T-helper 1 cell treated with Interleukin-12 subunit alpha and Interleukin-12 subunit beta and Interleukin-4 antibody, amounts not matched to agents 30 ng/mL and 1 ng/mL, for 36 hours (primary cell): ENCODE data around the gene KRT31. TPM values are rescaled to one million over a fixed set of nuclear protein-coding genes. Genes with fewer than 3 reads are reported as not detected.

Experiments
- intact Hi-C: fragments of 100-400 bp; cut with micrococcal nuclease; formaldehyde crosslinking; loops from one replicate; pipeline ENCODE4 v1.15.1; 2024
- total RNA-seq: library from RNA; stranded (reverse); gene quantifications from 2 replicates; pipeline ENCODE4 v1.2.3, GENCODE V29; 2022

The KRT31 gene
- total RNA-seq, 1 donor from 2014 or later = not detected

DNA sequence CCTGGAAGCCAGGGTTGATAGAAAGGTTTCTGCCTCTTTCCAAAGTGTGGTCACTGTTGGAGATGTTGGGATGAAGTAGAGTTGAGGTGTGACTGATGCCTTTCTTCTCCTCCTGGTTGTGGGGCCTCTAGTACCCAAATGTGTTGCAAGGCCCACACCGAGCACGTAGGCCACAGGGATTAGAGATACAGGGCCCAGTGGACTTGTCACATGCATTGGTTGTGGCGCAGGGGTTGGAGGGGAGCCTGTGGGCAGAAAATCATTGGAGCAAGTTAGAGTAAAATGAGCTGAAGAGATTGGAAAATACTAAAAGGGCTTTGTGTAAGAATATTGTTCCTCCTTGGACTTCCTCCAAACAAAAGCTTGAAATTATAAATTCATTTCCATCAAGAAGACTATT, 51.4 kb downstream of the KRT31 start:
- intact Hi-C loops = no loop called here

Other genes with a start within 250 kb of the KRT31 start
- not detected in 2 replicates for gene KRTAP4-5, start 247.8 kb downstream of the KRT31 start, total RNA-seq
- gene KRTAP4-4, start 236.9 kb downstream of the KRT31 start, total RNA-seq = not detected in 2 replicates
- not detected in 2 replicates for gene KRTAP4-3, start 229.4 kb downstream of the KRT31 start, total RNA-seq
- gene KRTAP4-2, start 219.4 kb downstream of the KRT31 start, total RNA-seq = not detected in 2 replicates
- gene KRTAP4-1, start 212.7 kb downstream of the KRT31 start, total RNA-seq = not detected in 2 replicates
- gene KRTAP9-1, start 207.7 kb downstream of the KRT31 start, total RNA-seq = not detected in 2 replicates
- gene KRTAP9-2, start 171.0 kb downstream of the KRT31 start, total RNA-seq = not detected in 2 replicates
- not detected in 2 replicates for gene KRTAP9-3, start 165.2 kb downstream of the KRT31 start, total RNA-seq
- not detected in 2 replicates for gene KRTAP9-8, start 159.6 kb downstream of the KRT31 start, total RNA-seq
- not detected in 2 replicates for gene KRTAP9-4, start 147.9 kb downstream of the KRT31 start, total RNA-seq
- gene KRTAP9-9, start 142.2 kb downstream of the KRT31 start, total RNA-seq = not detected in 2 replicates
- not detected in 2 replicates for gene KRTAP9-6, start 132.2 kb downstream of the KRT31 start, total RNA-seq
- gene KRTAP9-7, start 121.9 kb downstream of the KRT31 start, total RNA-seq = not detected in 2 replicates
- not detected in 2 replicates for gene KRTAP29-1, start 94.8 kb downstream of the KRT31 start, total RNA-seq
- not detected in 2 replicates for gene KRTAP16-1, start 88.3 kb downstream of the KRT31 start, total RNA-seq
- not detected in 2 replicates for gene KRTAP17-1, start 81.9 kb downstream of the KRT31 start, total RNA-seq
- gene KRT33A, start 46.8 kb downstream of the KRT31 start, total RNA-seq = not detected in 2 replicates
- not detected in 2 replicates for gene KRT33B, start 27.8 kb downstream of the KRT31 start, total RNA-seq
- gene KRT34, start 15.3 kb downstream of the KRT31 start, total RNA-seq = not detected in 2 replicates
- not detected in 2 replicates for gene KRT37, start 27.0 kb upstream of the KRT31 start, total RNA-seq
- not detected in 2 replicates for gene KRT38, start 43.4 kb upstream of the KRT31 start, total RNA-seq
- gene KRT32, start 69.8 kb upstream of the KRT31 start, total RNA-seq = not detected in 2 replicates
- not detected in 2 replicates for gene KRT35, start 83.5 kb upstream of the KRT31 start, total RNA-seq
- not detected in 2 replicates for gene KRT36, start 92.3 kb upstream of the KRT31 start, total RNA-seq
- not detected in 2 replicates for gene KRT13, start 108.0 kb upstream of the KRT31 start, total RNA-seq
- not detected in 2 replicates for gene KRT15, start 121.3 kb upstream of the KRT31 start, total RNA-seq
- gene KRT19, start 130.7 kb upstream of the KRT31 start, total RNA-seq = not detected in 2 replicates
- gene KRT9, start 174.5 kb upstream of the KRT31 start, total RNA-seq = not detected in 2 replicates
- not detected in 2 replicates for gene KRT14, start 189.3 kb upstream of the KRT31 start, total RNA-seq
- gene KRT16, start 215.2 kb upstream of the KRT31 start, total RNA-seq = not detected in 2 replicates
- gene KRT17, start 227.0 kb upstream of the KRT31 start, total RNA-seq = 0.54 and 0.59 TPM in 2 replicates